CD4-positive, alpha-beta T cell treated with Interleukin-6 at 100 ng/mL for 8 hours (primary cell): ENCODE results near the gene OCA2.

Experiments
- DNase-seq: peaks from one replicate; pipeline ENCODE4 v3.0.0-alpha.2; 2020; ENCODE audit warnings: mixed read lengths, low spot score

Gene OCA2

GRCh38 chr15:27939246-27939645 lies 159.9 kb downstream of the OCA2 start:
- no peak for DNase-seq

GRCh38 chr15:27937851-27938250 lies 161.3 kb downstream of the OCA2 start:
- no peak for DNase-seq

- DNase-seq: no peak
These were observed 163.0 kb downstream of the OCA2 start for GRCh38 chr15:27936164-27936563.

GRCh38 chr15:27935328-27935727 lies 163.8 kb downstream of the OCA2 start:
- DNase-seq: no peak

- DNase-seq: no peak
These were observed 164.3 kb downstream of the OCA2 start for GRCh38 chr15:27934782-27935181.

GRCh38 chr15:27933562-27933961 lies 165.6 kb downstream of the OCA2 start:
- DNase-seq: no peak

GRCh38 chr15:27932600-27932999 lies 166.5 kb downstream of the OCA2 start:
- DNase-seq: no peak

GRCh38 chr15:27928386-27928785 lies 170.7 kb downstream of the OCA2 start:
- DNase-seq: no peak

GRCh38 chr15:27912283-27912682 lies 186.8 kb downstream of the OCA2 start:
- no peak for DNase-seq

- no peak for DNase-seq
These were observed 192.3 kb downstream of the OCA2 start for GRCh38 chr15:27906802-27907201.

- DNase-seq: no peak
These were observed 195.7 kb downstream of the OCA2 start for GRCh38 chr15:27903405-27903804.

- no peak for DNase-seq
These were observed 196.3 kb downstream of the OCA2 start for GRCh38 chr15:27902680-27903385.

GRCh38 chr15:27899583-27900285 lies 199.4 kb downstream of the OCA2 start:
- DNase-seq: no peak

- no peak for DNase-seq
These were observed 201.6 kb downstream of the OCA2 start for GRCh38 chr15:27897481-27897880.

GRCh38 chr15:27894645-27895044 lies 204.5 kb downstream of the OCA2 start:
- no peak for DNase-seq

GRCh38 chr15:27889258-27889657 lies 209.9 kb downstream of the OCA2 start:
- no peak for DNase-seq

GRCh38 chr15:27885201-27885600 lies 213.9 kb downstream of the OCA2 start:
- DNase-seq: no peak

GRCh38 chr15:27884726-27885125 lies 214.4 kb downstream of the OCA2 start:
- no peak for DNase-seq

- DNase-seq: no peak
These were observed 220.3 kb downstream of the OCA2 start for GRCh38 chr15:27878841-27879240.

GRCh38 chr15:27873828-27874227 lies 225.3 kb downstream of the OCA2 start:
- DNase-seq: no peak

GRCh38 chr15:27873039-27873438 lies 226.1 kb downstream of the OCA2 start:
- no peak for DNase-seq

- no peak for DNase-seq
These were observed 226.8 kb downstream of the OCA2 start for GRCh38 chr15:27872355-27872754.

- DNase-seq: no peak
These were observed 227.2 kb downstream of the OCA2 start for GRCh38 chr15:27871902-27872260.
